Measurements from ENCODE around the gene APOO. TPM values are rescaled to one million over a fixed set of nuclear protein-coding genes. Genes with fewer than 3 reads are reported as not detected.

APOO gene
- polyA plus RNA-seq, 1 donor (not counting 4 experiments of a cell fraction or from before 2014, with no cell fraction given): 22.7 TPM

- H2AFZ ChIP-seq (ENCODE audit: control insufficient read depth, low read length): no peak overlapping the region
- H3K27me3 ChIP-seq (ENCODE audit: control insufficient read depth, extremely low read depth, insufficient read depth, low read length): no peaks in the 10 kb centered on the region
- no peaks in the 10 kb centered on the region for H4K20me1 ChIP-seq (ENCODE audit: control insufficient read depth, extremely low read depth, insufficient read depth, low read length)
- no peak overlapping the region for H3K27ac ChIP-seq (ENCODE audit: control insufficient read depth, insufficient read depth, low read length)
- no peaks in the 10 kb centered on the region for H3K9me1 ChIP-seq (ENCODE audit: control insufficient read depth, extremely low read depth, insufficient read depth, low read length)
- H3K9me3 ChIP-seq (ENCODE audit: control insufficient read depth, low read depth, low read length): no peaks in the 10 kb centered on the region
- H3K4me1 ChIP-seq (ENCODE audit: control insufficient read depth, extremely low read depth, insufficient read depth, low read length): no peaks in the 10 kb centered on the region
- no peak for DNase-seq (ENCODE audit: low read depth, low spot score)
- FAIRE-seq: no peak
- no peak overlapping the region for H3K9ac ChIP-seq (ENCODE audit: control insufficient read depth, extremely low read depth, insufficient read depth, low read length)
- no peak overlapping the region for H3K4me3 ChIP-seq (ENCODE audit: control insufficient read depth in 2 of 3, extremely low read depth in 1 of 3, insufficient read depth in 2 of 3, low read depth in 1 of 3, low read length in 3 of 3)
- TF ChIP-seq CTCF (optimal IDR thresholded peaks at IDR 0.05 in 1 of 3, IDR thresholded peaks at IDR 0.05 in 1 of 3, conservative IDR thresholded peaks at IDR 0.05 in 1 of 3; ENCODE audit: extremely low read depth in 1 of 3, insufficient read depth in 2 of 3, low read length in 3 of 3): no peak
- TF ChIP-seq EZH2 (IDR thresholded peaks at IDR 0.05; ENCODE audit: low read length): no peak
- H3K4me2 ChIP-seq (ENCODE audit: control insufficient read depth, extremely low read depth, insufficient read depth, low read depth, low read length): no peak overlapping the region
- H3K79me2 ChIP-seq (ENCODE audit: control insufficient read depth, insufficient read depth, low read length): no peaks in the 10 kb centered on the region
- H3K36me3 ChIP-seq (ENCODE audit: control insufficient read depth in 2 of 2, extremely low read depth in 1 of 2, insufficient read depth in 2 of 2, low read length in 2 of 2): no peaks in the 10 kb centered on the region
- dilution Hi-C loops (cut with MboI; ENCODE audit: extremely low pct_ligation_motif_present, low sequenced_read_pairs): no loop called here
Measured at GRCh38 chrX:23944234-23944633, 36.5 kb upstream of the APOO start.

GRCh38 chrX:23939203-23939602, 31.5 kb upstream of the APOO start:
- H3K4me2 ChIP-seq (ENCODE audit: control insufficient read depth, extremely low read depth, insufficient read depth, low read depth, low read length): no peak overlapping the region

More at GRCh38 chrX:23939203-23939602, 31.5 kb upstream of the APOO start:
- Histone ChIP-seq H3K4me1 (ENCODE audit: control insufficient read depth, extremely low read depth, insufficient read depth, low read length) (no peaks in the 10 kb centered on the region), H3K27ac (ENCODE audit: control insufficient read depth, insufficient read depth, low read length) (no peak overlapping the region), H4K20me1 (ENCODE audit: control insufficient read depth, extremely low read depth, insufficient read depth, low read length) (no peaks in the 10 kb centered on the region), H3K9ac (ENCODE audit: control insufficient read depth, extremely low read depth, insufficient read depth, low read length) (no peak overlapping the region), H3K79me2 (ENCODE audit: control insufficient read depth, insufficient read depth, low read length) (no peaks in the 10 kb centered on the region), H3K4me3 (ENCODE audit: control insufficient read depth in 2 of 3, extremely low read depth in 1 of 3, insufficient read depth in 2 of 3, low read depth in 1 of 3, low read length in 3 of 3) (no peak overlapping the region), H3K36me3 (ENCODE audit: control insufficient read depth in 2 of 2, extremely low read depth in 1 of 2, insufficient read depth in 2 of 2, low read length in 2 of 2) (no peaks in the 10 kb centered on the region), H2AFZ (ENCODE audit: control insufficient read depth, low read length) (no peak overlapping the region), H3K27me3 (ENCODE audit: control insufficient read depth, extremely low read depth, insufficient read depth, low read length) (no peaks in the 10 kb centered on the region), H3K9me1 (ENCODE audit: control insufficient read depth, extremely low read depth, insufficient read depth, low read length) (no peaks in the 10 kb centered on the region), H3K9me3 (ENCODE audit: control insufficient read depth, low read depth, low read length) (no peaks in the 10 kb centered on the region)
- no peak for DNase-seq (ENCODE audit: low read depth, low spot score)
- dilution Hi-C loops (cut with MboI; ENCODE audit: extremely low pct_ligation_motif_present, low sequenced_read_pairs): no loop called here
- TF ChIP-seq EZH2 (IDR thresholded peaks at IDR 0.05; ENCODE audit: low read length) (no peak), CTCF (optimal IDR thresholded peaks at IDR 0.05 in 1 of 3, IDR thresholded peaks at IDR 0.05 in 1 of 3, conservative IDR thresholded peaks at IDR 0.05 in 1 of 3; ENCODE audit: extremely low read depth in 1 of 3, insufficient read depth in 2 of 3, low read length in 3 of 3) (no peak)
- no peak for FAIRE-seq
